ENCODE data around the gene FOXC1.

Gene FOXC1

GRCh38 chr6:1624058-1624850 is 14.5 kb downstream of the FOXC1 start:
- DNase-seq (ENCODE audit: low read depth): no peak
- peak overlapping the region; percentile 34 for H3K4me3 ChIP-seq (ENCODE audit: low read depth, low read length)
- TF ChIP-seq MYC (IDR thresholded peaks at IDR 0.05; ENCODE audit: low read depth, low read length) (no peak), MAX (IDR thresholded peaks at IDR 0.05; ENCODE audit: low read depth, low read length) (no peak), POLR2A (IDR thresholded peaks at IDR 0.05; ENCODE audit: extremely low read depth, insufficient read length) (no peak), CTCF (IDR thresholded peaks at IDR 0.05; ENCODE audit: low read depth, low read length) (no peak)

GRCh38 chr6:1624851-1625781 is 15.4 kb downstream of the FOXC1 start:
- TF ChIP-seq MYC (IDR thresholded peaks at IDR 0.05; ENCODE audit: low read depth, low read length) (no peak), POLR2A (IDR thresholded peaks at IDR 0.05; ENCODE audit: extremely low read depth, insufficient read length) (no peak), MAX (IDR thresholded peaks at IDR 0.05; ENCODE audit: low read depth, low read length) (no peak), CTCF (IDR thresholded peaks at IDR 0.05; ENCODE audit: low read depth, low read length) (no peak)
- DNase-seq (ENCODE audit: low read depth): peak; percentile 43
- peak overlapping the region; percentile 34 for H3K4me3 ChIP-seq (ENCODE audit: low read depth, low read length)

- TF ChIP-seq MAX (IDR thresholded peaks at IDR 0.05; ENCODE audit: low read depth, low read length) (no peak), CTCF (IDR thresholded peaks at IDR 0.05; ENCODE audit: low read depth, low read length) (no peak), POLR2A (IDR thresholded peaks at IDR 0.05; ENCODE audit: extremely low read depth, insufficient read length) (no peak), MYC (IDR thresholded peaks at IDR 0.05; ENCODE audit: low read depth, low read length) (no peak)
- H3K4me3 ChIP-seq (ENCODE audit: low read depth, low read length): no peak overlapping the region
- DNase-seq (ENCODE audit: low read depth): peak; percentile 36
Measured at GRCh38 chr6:1625794-1626435, 16.2 kb downstream of the FOXC1 start.

- DNase-seq (ENCODE audit: low read depth): no peak
- TF ChIP-seq MYC (IDR thresholded peaks at IDR 0.05; ENCODE audit: low read depth, low read length) (no peak), MAX (IDR thresholded peaks at IDR 0.05; ENCODE audit: low read depth, low read length) (no peak), POLR2A (IDR thresholded peaks at IDR 0.05; ENCODE audit: extremely low read depth, insufficient read length) (no peak), CTCF (IDR thresholded peaks at IDR 0.05; ENCODE audit: low read depth, low read length) (no peak)
- no peak overlapping the region for H3K4me3 ChIP-seq (ENCODE audit: low read depth, low read length)
Measured at GRCh38 chr6:1626481-1626880, 16.8 kb downstream of the FOXC1 start.

- no peak overlapping the region for H3K4me3 ChIP-seq (ENCODE audit: low read depth, low read length)
- TF ChIP-seq MAX (IDR thresholded peaks at IDR 0.05; ENCODE audit: low read depth, low read length) (no peak), MYC (IDR thresholded peaks at IDR 0.05; ENCODE audit: low read depth, low read length) (no peak), POLR2A (IDR thresholded peaks at IDR 0.05; ENCODE audit: extremely low read depth, insufficient read length) (no peak), CTCF (IDR thresholded peaks at IDR 0.05; ENCODE audit: low read depth, low read length) (no peak)
- DNase-seq (ENCODE audit: low read depth): no peak
Measured at GRCh38 chr6:1627827-1628560, 18.3 kb downstream of the FOXC1 start.

Measured in NB4 (cell line).